Neuronal stem cell (in vitro differentiated cells): ENCODE measurements around the gene LZTS2.

Source experiments
- DNase-seq: peaks from one replicate; pipeline ENCODE4 v3.0.0-alpha.2; 2013; ENCODE audit warnings: low spot score
- H2AFZ ChIP-seq: one replicate; pipeline ENCODE4 v1.6.1; 2013; ENCODE audit warnings: mild to moderate bottlenecking, low read length, inconsistent platforms
- H2AK5ac ChIP-seq: 2 replicates; pipeline ENCODE4 v1.6.1; 2013; ENCODE audit warnings: low read depth, mild to moderate bottlenecking, inconsistent platforms, low read length, moderate library complexity, mixed read lengths
- H2BK120ac ChIP-seq: 2 replicates; pipeline ENCODE4 v1.6.1; 2013; ENCODE audit warnings: low read depth, mild to moderate bottlenecking, inconsistent platforms, low read length, moderate library complexity, mixed read lengths
- H2BK12ac ChIP-seq: one replicate; pipeline ENCODE4 v1.6.1; 2013; ENCODE audit warnings: low read length, inconsistent platforms
- H2BK15ac ChIP-seq: 2 replicates; pipeline ENCODE4 v1.6.1; 2013; ENCODE audit warnings: mild to moderate bottlenecking, low read length, inconsistent platforms, mixed read lengths
- H2BK5ac ChIP-seq: one replicate; pipeline ENCODE4 v1.6.1; 2013; ENCODE audit warnings: inconsistent platforms, mild to moderate bottlenecking, low read length, moderate library complexity
- H3K14ac ChIP-seq: one replicate; pipeline ENCODE4 v1.6.1; 2013; ENCODE audit warnings: low read length, inconsistent platforms
- H3K18ac ChIP-seq: 2 replicates; pipeline ENCODE4 v1.6.1; 2013; ENCODE audit warnings: low read length, inconsistent platforms
- H3K23ac ChIP-seq: 2 replicates; pipeline ENCODE4 v1.6.1; 2013; ENCODE audit warnings: low read depth, mild to moderate bottlenecking, mixed read lengths, low read length, inconsistent platforms; ENCODE audit not compliant: poor library complexity
- H3K27ac ChIP-seq: replicated peaks from 3 replicates; pipeline ENCODE4 v1.5.1; 2013; ENCODE audit warnings: low read length, inconsistent platforms
- H3K27me3 ChIP-seq, 3 experiments: 2 replicates each; pipeline ENCODE4 v1.6.1; 2013; ENCODE audit warnings: low read length in 3 of 3, mild to moderate bottlenecking in 2 of 3, inconsistent platforms in 1 of 3, low read depth in 1 of 3, mixed read lengths in 1 of 3, moderate library complexity in 1 of 3; ENCODE audit not compliant: control insufficient read depth in 3 of 3, insufficient read depth in 3 of 3
- H3K36me3 ChIP-seq, 2 donors: replicated peaks in 1 of 2; 2 replicates each; pipeline ENCODE4 v1.6.1; 2013; ENCODE audit warnings: low read length in 2 of 2; ENCODE audit not compliant: control insufficient read depth in 2 of 2, insufficient read depth in 2 of 2
- H3K4ac ChIP-seq: 2 replicates; pipeline ENCODE4 v1.6.1; 2013; ENCODE audit warnings: inconsistent platforms, mild to moderate bottlenecking, low read length, moderate library complexity
- H3K4me1 ChIP-seq, 2 donors: 1 replicate in 1 of 2; 2 replicates in 1 of 2; pipeline ENCODE4 v1.6.1; 2013; ENCODE audit warnings: low read length in 2 of 2, low read depth in 1 of 2; ENCODE audit not compliant: control insufficient read depth in 2 of 2, insufficient read depth in 1 of 2
- H3K4me2 ChIP-seq: one replicate; pipeline ENCODE4 v1.6.1; 2013; ENCODE audit warnings: mild to moderate bottlenecking, low read length, inconsistent platforms; ENCODE audit not compliant: insufficient read depth, poor library complexity, severe bottlenecking
- H3K4me3 ChIP-seq, 2 donors: 2 replicates each; pipeline ENCODE4 v1.5.1; 2013; ENCODE audit warnings: low read length in 2 of 2, mild to moderate bottlenecking in 2 of 2, inconsistent platforms in 1 of 2, moderate library complexity in 1 of 2
- H3K79me1 ChIP-seq: one replicate; pipeline ENCODE4 v1.6.1; 2013; ENCODE audit warnings: low read depth, mild to moderate bottlenecking, inconsistent platforms, low read length, moderate library complexity
- H3K9ac ChIP-seq: one replicate; pipeline ENCODE4 v1.6.1; 2013; ENCODE audit warnings: mild to moderate bottlenecking, low read depth, low read length, inconsistent platforms; ENCODE audit not compliant: poor library complexity
- H3K9me3 ChIP-seq, 2 donors: replicated peaks in 1 of 2; 2 replicates each; pipeline versions ENCODE3 to v1.6.1; 2013; ENCODE audit warnings: low read length in 2 of 2, mild to moderate bottlenecking in 2 of 2, inconsistent platforms in 1 of 2, low read depth in 1 of 2, mixed read lengths in 1 of 2, moderate library complexity in 1 of 2; ENCODE audit not compliant: control insufficient read depth in 2 of 2, insufficient read depth in 1 of 2
- H4K8ac ChIP-seq: one replicate; pipeline ENCODE4 v1.6.1; 2013; ENCODE audit warnings: low read depth, mild to moderate bottlenecking, inconsistent platforms, low read length, moderate library complexity
- H4K91ac ChIP-seq: one replicate; pipeline ENCODE4 v1.6.1; 2013; ENCODE audit warnings: low read length, low read depth, mild to moderate bottlenecking, inconsistent platforms; ENCODE audit not compliant: poor library complexity
- WGBS, 2 donors: extraction: QIAGEN DNeasy Blood & Tissue Kit; methylation state at CpG; one replicate each; pipeline ENCODE4 v1.1.7; 2013; ENCODE audit warnings: missing lambda C conversion rate in 2 of 2, mixed read lengths in 1 of 2; ENCODE audit not compliant: insufficient read length in 2 of 2, insufficient replicate concordance in 1 of 2; ENCODE audit errors: extremely low coverage in 2 of 2; 5-methylcytosine and 5-hydroxymethylcytosine counted together

LZTS2 gene

DNA sequence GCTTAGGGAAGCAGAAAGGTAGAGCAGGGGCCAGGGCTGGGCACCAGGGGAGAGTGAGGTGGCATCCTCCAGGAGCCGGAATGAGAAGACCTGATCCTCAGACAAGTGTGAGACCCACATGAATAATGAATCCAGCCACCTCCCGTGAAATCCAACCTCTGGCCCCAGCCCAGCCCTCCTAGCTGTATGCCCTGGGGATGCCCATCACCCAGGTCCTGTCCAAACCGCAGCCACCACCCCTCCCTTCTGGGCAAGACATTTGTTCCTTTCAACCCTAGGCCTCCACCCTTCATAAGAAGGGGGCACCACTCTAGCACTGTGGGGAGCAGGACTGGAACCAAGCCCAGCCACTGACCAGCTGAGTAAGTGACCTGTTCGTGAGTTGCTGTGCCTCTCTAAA, 21.6 kb downstream of the LZTS2 start:
- Histone ChIP-seq H2AFZ (no peak overlapping the region), H2BK15ac (no peak overlapping the region), H3K79me1 (peaks cover 1% of the 10 kb centered on the region), H2BK12ac (no peak overlapping the region), H2AK5ac (no peak overlapping the region), H3K4ac (no peak overlapping the region), H2BK5ac (no peak overlapping the region), H3K14ac (no peak overlapping the region), H3K27ac (no peak overlapping the region), H4K91ac (no peak overlapping the region), H3K9ac (no peak overlapping the region), H3K36me3 (no peaks in the 10 kb centered on the region), H4K8ac (no peak overlapping the region), H3K23ac (no peak overlapping the region), H2BK120ac (no peak overlapping the region), H3K4me3 (no peak overlapping the region), H3K27me3 (peaks cover 10 to 62% (median 35%) of the 10 kb centered on the region in 3 experiments), H3K4me2 (no peak overlapping the region), H3K18ac (no peak overlapping the region), H3K4me1 (peaks cover 4 to 5% of the 10 kb centered on the region in 2 donors), H3K9me3 (no peaks in the 10 kb centered on the region)
- WGBS, 2 donors: no CpG with 5 or more reads among the region's 4 CpGs
- no peak for DNase-seq

DNA sequence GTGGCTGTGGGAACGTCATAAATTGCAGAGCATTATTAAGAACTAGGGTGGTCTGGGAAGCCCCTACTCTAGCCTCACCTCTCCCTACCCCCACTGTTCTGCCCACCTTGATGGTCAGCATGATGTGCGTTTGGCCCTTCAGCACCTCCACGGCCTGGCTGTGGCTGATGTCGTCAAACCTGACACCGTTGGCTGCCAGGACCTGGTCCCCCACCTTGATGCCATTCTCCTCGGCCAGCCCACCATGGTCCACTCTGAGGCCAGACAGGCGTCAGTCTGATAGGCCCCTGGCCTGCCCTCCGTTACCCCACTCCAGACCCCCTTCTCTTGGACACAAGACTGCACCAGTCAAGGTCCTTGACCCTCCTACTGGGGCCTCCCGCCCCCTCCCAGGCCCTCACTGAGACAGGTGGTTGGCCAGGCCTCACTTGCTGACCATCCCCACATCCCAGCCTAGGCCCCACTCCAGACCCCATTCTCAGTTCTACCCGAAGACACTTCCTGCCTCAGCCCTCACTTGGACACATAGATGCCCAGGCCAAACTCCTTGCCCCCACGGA, 22.2 kb downstream of the LZTS2 start:
- Histone ChIP-seq H3K27me3 (peaks cover 10 to 56% (median 31%) of the 10 kb centered on the region in 3 experiments), H2BK12ac (no peak overlapping the region), H3K4me1 (peaks cover 4 to 5% of the 10 kb centered on the region in 2 donors), H3K4me2 (no peak overlapping the region), H3K27ac (no peak overlapping the region), H3K9me3 (no peaks in the 10 kb centered on the region), H4K91ac (no peak overlapping the region), H2BK15ac (no peak overlapping the region), H3K4ac (no peak overlapping the region), H2AK5ac (peak overlapping the region; percentile 58), H3K23ac (no peak overlapping the region), H3K36me3 (no peaks in the 10 kb centered on the region), H3K14ac (peak overlapping the region; percentile 25), H2BK120ac (no peak overlapping the region), H3K79me1 (peaks cover 1% of the 10 kb centered on the region), H3K4me3 (peak overlapping the region in 1 of 2 donors; percentile 36), H3K18ac (no peak overlapping the region), H4K8ac (no peak overlapping the region), H2AFZ (no peak overlapping the region), H3K9ac (no peak overlapping the region), H2BK5ac (no peak overlapping the region)
- no peak for DNase-seq
- WGBS, 2 donors: no CpG with 5 or more reads among the region's 11 CpGs

DNA sequence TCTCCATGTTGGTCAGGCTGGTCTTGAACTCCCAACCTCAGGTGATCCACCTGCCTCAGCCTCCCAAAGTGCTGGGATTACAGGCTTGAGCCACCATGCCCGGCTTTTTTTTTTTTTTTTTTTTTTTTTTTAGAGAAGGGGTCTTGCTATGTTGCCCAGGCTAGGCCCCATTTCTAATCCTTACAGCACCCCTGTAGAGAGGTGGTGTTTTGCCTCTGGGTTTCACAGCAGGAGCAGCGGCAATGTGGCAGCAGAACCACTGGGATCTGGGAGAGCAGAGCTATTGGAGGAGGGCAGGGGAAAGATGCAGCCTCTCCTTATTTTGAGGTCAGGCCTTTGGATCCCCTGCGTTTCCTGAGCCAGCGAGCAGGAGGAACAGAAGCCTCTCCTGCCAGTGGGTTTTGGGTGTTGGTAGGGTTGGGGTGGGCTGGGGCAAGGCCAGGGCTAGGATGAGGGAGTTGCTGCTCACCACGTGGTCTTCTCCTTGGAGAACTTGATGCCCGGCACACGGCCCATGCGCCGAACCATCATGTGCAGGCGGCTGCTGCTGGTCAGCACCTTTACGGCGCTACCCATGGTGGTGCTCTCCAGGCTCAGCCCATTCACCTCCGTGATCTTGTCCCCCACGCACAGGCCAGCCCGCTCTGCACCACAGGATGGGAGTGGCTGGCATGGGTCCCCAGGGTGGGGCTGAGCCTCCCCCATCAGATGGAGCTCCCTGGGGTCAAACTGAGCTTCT, 23.5 kb downstream of the LZTS2 start:
- no peaks in the 10 kb centered on the region for H3K36me3 ChIP-seq
- peaks cover 4 to 5% of the 10 kb centered on the region in 2 donors for H3K4me1 ChIP-seq
- H3K4me2 ChIP-seq: no peak overlapping the region
- no peak overlapping the region for H3K4ac ChIP-seq
- no peaks in the 10 kb centered on the region for H3K9me3 ChIP-seq
- peak overlapping the region; percentile 27 for H2BK5ac ChIP-seq
- no peak overlapping the region for H3K9ac ChIP-seq
- peaks cover 6 to 54% (median 19%) of the 10 kb centered on the region in 3 experiments for H3K27me3 ChIP-seq
- peak overlapping the region; percentile 62 for H2BK15ac ChIP-seq
- no peak overlapping the region for H4K91ac ChIP-seq
- DNase-seq: no peak
- peak overlapping the region; percentile 74 for H2AK5ac ChIP-seq
- no peak overlapping the region for H2BK12ac ChIP-seq
- H3K4me3 ChIP-seq: no peak overlapping the region
- no peak overlapping the region for H3K23ac ChIP-seq
- H3K79me1 ChIP-seq: peaks cover 1% of the 10 kb centered on the region
- peak overlapping the region; percentile 16 for H2BK120ac ChIP-seq
- H3K18ac ChIP-seq: no peak overlapping the region
- H3K14ac ChIP-seq: peak overlapping the region; percentile 90
- no peak overlapping the region for H3K27ac ChIP-seq
- H4K8ac ChIP-seq: no peak overlapping the region
- no peak overlapping the region for H2AFZ ChIP-seq
- no CpG with 5 or more reads among the region's 15 CpGs for WGBS, 2 donors

DNA sequence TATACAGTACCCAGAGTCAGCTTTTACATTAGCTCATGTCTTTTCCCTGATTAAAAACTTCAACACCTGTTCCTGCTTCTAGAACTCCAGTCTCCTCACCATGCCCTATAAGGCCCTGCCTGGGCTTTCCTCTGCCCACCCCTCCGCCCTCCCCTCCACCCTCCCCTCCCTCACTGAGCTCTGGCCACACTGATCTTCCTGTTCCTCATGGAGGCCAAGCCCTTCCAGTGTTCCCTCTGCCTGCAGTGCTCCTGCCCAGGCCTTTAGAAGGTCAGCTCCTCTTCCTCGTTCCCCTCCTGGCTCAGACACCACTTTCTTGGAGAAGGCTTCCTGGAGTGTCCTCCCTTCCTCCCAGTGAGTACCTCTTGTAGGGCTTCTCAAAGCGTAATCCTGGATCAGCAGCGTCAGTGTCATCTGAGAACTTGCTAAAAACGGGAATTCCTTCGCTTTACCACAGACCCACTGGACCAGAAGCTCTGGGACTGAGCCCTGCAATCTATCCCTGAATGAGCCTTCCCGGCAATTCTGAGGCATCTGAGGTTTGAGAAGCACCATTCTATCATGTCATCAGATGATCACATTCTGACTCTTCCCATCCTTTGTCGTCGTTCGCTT, 27.6 kb downstream of the LZTS2 start:
- Histone ChIP-seq H3K18ac (no peak overlapping the region), H2AFZ (no peak overlapping the region), H3K9me3 (no peaks in the 10 kb centered on the region), H2AK5ac (no peak overlapping the region), H2BK15ac (no peak overlapping the region), H3K79me1 (no peaks in the 10 kb centered on the region), H3K14ac (no peak overlapping the region), H3K9ac (no peak overlapping the region), H2BK5ac (no peak overlapping the region), H3K4me1 (peaks cover 25 to 26% of the 10 kb centered on the region in 2 donors), H3K23ac (no peak overlapping the region), H3K4ac (no peak overlapping the region), H2BK12ac (no peak overlapping the region), H3K27ac (no peak overlapping the region), H3K27me3 (peaks cover 7 to 60% (median 25%) of the 10 kb centered on the region in 3 experiments), H4K8ac (no peak overlapping the region), H3K4me3 (no peak overlapping the region), H2BK120ac (no peak overlapping the region), H3K36me3 (no peaks in the 10 kb centered on the region), H4K91ac (no peak overlapping the region), H3K4me2 (no peak overlapping the region)
- no peak for DNase-seq
- no CpG with 5 or more reads among the region's 10 CpGs for WGBS, 2 donors
